ENCODE results near the gene FAM234B. TPM values are rescaled to one million over a fixed set of nuclear protein-coding genes. Genes with fewer than 3 reads are reported as not detected.
A peak's percentile ranks its signal among the peaks of the same experiment; 100 is the strongest.
"Not testable (repeated sequence)": the region's sequence is repeated elsewhere in the genome, so short reads cannot be mapped to it uniquely, and the experiment has no call there.

Gene FAM234B
- polyA plus RNA-seq, 1 of the 3 experiments (the other 2 are of a cell fraction): 3.7 TPM

DNA sequence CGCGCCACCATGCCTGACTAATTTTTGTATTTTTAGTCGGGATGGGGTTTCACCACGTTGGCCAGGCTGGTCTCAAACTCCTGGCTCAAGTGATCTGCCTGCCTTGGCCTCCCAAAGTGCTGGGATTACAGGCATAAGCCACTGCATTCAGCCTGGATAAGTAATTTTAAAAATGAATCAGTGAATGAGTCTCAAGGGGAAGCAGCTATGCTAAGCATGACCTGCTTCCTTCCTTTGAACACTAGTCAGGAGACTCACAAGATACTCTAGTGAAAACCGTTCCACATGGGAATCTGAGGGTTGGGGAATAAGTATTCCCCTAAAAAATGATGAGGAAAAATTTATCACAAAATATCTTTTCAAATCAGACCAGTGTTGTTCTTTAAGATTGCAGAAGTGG lies 10.7 kb upstream of the FAM234B start (continued):
- TF ChIP-seq, protein P1, sequence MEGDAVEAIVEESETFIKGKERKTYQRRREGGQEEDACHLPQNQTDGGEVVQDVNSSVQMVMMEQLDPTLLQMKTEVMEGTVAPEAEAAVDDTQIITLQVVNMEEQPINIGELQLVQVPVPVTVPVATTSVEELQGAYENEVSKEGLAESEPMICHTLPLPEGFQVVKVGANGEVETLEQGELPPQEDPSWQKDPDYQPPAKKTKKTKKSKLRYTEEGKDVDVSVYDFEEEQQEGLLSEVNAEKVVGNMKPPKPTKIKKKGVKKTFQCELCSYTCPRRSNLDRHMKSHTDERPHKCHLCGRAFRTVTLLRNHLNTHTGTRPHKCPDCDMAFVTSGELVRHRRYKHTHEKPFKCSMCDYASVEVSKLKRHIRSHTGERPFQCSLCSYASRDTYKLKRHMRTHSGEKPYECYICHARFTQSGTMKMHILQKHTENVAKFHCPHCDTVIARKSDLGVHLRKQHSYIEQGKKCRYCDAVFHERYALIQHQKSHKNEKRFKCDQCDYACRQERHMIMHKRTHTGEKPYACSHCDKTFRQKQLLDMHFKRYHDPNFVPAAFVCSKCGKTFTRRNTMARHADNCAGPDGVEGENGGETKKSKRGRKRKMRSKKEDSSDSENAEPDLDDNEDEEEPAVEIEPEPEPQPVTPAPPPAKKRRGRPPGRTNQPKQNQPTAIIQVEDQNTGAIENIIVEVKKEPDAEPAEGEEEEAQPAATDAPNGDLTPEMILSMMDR (IDR thresholded peaks at IDR 0.05): no peak
- TF ChIP-seq MEF2A (IDR thresholded peaks at IDR 0.05; ENCODE audit: borderline replicate concordance, low read depth): no peak

- H3K27me3 ChIP-seq (ENCODE audit: insufficient read depth); H3K27ac ChIP-seq (ENCODE audit: low read depth in 2 of 2, low read length in 1 of 2); H3K4me2 ChIP-seq; POLR2A ChIA-PET; H4K20me1 ChIP-seq (ENCODE audit: insufficient read depth); H3K4me1 ChIP-seq (ENCODE audit: control insufficient read depth in 1 of 2, insufficient read depth in 2 of 2, low read depth in 1 of 2, low read length in 1 of 2); H3K79me2 ChIP-seq (ENCODE audit: insufficient read depth); H2AFZ ChIP-seq (ENCODE audit: low read depth); H3K9me2 ChIP-seq; DNase-seq; H3F3A ChIP-seq (replicated peaks; ENCODE audit: insufficient read depth); H3K9me3 ChIP-seq; H3K9ac ChIP-seq; H3K4me3 ChIP-seq (ENCODE audit: low read depth in 2 of 2, low read length in 1 of 2); H3K36me3 ChIP-seq (replicated peaks in 1 of 2; ENCODE audit: control insufficient read depth in 1 of 2, insufficient read depth in 2 of 2, low read length in 1 of 2): not testable (repeated sequence)
- CTCF ChIA-PET: interaction anchor here (2.0 kb wide), 1 partner anchor 10 kb away, joined by 9 read pairs; the partner anchor contains the start of gene FAM234B
- 57% methylated on average over 5 of the region's 5 CpGs for whole genome bisulfite sequencing (ENCODE audit: low lambda C conversion rate)
These were observed 8.8 kb upstream of the FAM234B start for GRCh38 chr12:13035335-13035734.

DNA sequence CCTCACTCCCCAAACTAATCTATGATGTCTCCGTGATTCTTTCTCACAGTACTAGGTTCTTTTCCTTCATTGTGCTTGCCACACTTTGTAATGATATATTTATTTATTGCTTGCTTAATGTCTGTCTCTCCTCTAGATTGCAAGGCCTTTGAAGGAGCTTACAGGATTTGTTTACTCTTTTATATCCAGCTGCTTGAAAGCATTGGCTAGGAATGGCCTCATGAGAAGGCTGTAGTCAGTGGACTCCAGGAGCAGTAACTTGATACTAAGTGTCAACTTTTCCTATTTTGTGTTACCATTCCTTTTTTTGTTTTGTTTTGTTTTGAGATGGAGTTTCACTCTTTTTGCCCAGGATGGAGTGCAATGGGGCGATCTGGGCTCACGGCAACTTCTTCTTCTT lies 7.3 kb upstream of the FAM234B start:
- H3K27me3 ChIP-seq (ENCODE audit: insufficient read depth): no peaks in the 10 kb centered on the region
- 89% methylated on average over 3 of the region's 3 CpGs for WGBS (ENCODE audit: low lambda C conversion rate)
- DNase-seq: no peak
- H3K27ac ChIP-seq (ENCODE audit: low read depth in 2 of 2, low read length in 1 of 2): no peak overlapping the region
- CTCF ChIA-PET: interaction anchor here (0.9 to 1.0 kb wide), 2 partner anchors 53 to 175 kb away, joined by 3 read pairs; no protein-coding TSS in a partner anchor
- no peak overlapping the region for H3K9ac ChIP-seq
- no peak overlapping the region for H2AFZ ChIP-seq (ENCODE audit: low read depth)
- no peaks in the 10 kb centered on the region for H4K20me1 ChIP-seq (ENCODE audit: insufficient read depth)
- no peak overlapping the region for H3K4me2 ChIP-seq
- POLR2A ChIA-PET: no interaction called here
- no peaks in the 10 kb centered on the region for H3K9me2 ChIP-seq
- no peak overlapping the region for H3K4me3 ChIP-seq (ENCODE audit: low read depth in 2 of 2, low read length in 1 of 2)
- no peaks in the 10 kb centered on the region for H3K36me3 ChIP-seq (replicated peaks in 1 of 2; ENCODE audit: control insufficient read depth in 1 of 2, insufficient read depth in 2 of 2, low read length in 1 of 2)
- no peaks in the 10 kb centered on the region for H3K79me2 ChIP-seq (ENCODE audit: insufficient read depth)
- H3F3A ChIP-seq (replicated peaks; ENCODE audit: insufficient read depth): peaks cover 5% of the 10 kb centered on the region
- no peaks in the 10 kb centered on the region for H3K9me3 ChIP-seq
- TF ChIP-seq ELF1 (IDR thresholded peaks at IDR 0.05) (no peak), RFX5 (IDR thresholded peaks at IDR 0.05; ENCODE audit: low read length) (no peak)
- H3K4me1 ChIP-seq (ENCODE audit: control insufficient read depth in 1 of 2, insufficient read depth in 2 of 2, low read depth in 1 of 2, low read length in 1 of 2): no peaks in the 10 kb centered on the region

- peak overlapping the region in 1 of 2 experiments; percentile 31; a peak in 1 of 4 replicates for H3K27ac ChIP-seq (ENCODE audit: low read depth in 2 of 2, low read length in 1 of 2)
- TF ChIP-seq POLR2AphosphoS5 (IDR thresholded peaks at IDR 0.05; ENCODE audit: low read depth, low read length): no peak
- TF ChIP-seq GABPA (IDR thresholded peaks at IDR 0.05; ENCODE audit: low read depth): no peak
- no peak for TF ChIP-seq ZBTB33 (IDR thresholded peaks at IDR 0.05; ENCODE audit: borderline replicate concordance, low read depth)
- no peak for TF ChIP-seq SIN3A (IDR thresholded peaks at IDR 0.05; ENCODE audit: borderline replicate concordance, low read depth, low read length)
- TF ChIP-seq, protein P2, sequence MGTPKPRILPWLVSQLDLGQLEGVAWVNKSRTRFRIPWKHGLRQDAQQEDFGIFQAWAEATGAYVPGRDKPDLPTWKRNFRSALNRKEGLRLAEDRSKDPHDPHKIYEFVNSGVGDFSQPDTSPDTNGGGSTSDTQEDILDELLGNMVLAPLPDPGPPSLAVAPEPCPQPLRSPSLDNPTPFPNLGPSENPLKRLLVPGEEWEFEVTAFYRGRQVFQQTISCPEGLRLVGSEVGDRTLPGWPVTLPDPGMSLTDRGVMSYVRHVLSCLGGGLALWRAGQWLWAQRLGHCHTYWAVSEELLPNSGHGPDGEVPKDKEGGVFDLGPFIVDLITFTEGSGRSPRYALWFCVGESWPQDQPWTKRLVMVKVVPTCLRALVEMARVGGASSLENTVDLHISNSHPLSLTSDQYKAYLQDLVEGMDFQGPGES (IDR thresholded peaks at IDR 0.05; ENCODE audit: low read depth, low read length): no peak
- no peak for TF ChIP-seq EZH2phosphoT487 (IDR thresholded peaks at IDR 0.05; ENCODE audit: borderline replicate concordance, low read depth)
- TF ChIP-seq NFIC (IDR thresholded peaks at IDR 0.05; ENCODE audit: borderline replicate concordance): no peak
- TF ChIP-seq TAF1 (IDR thresholded peaks at IDR 0.05; ENCODE audit: borderline replicate concordance, low read depth, low read length): no peak
- no peak for TF ChIP-seq ELF1 (IDR thresholded peaks at IDR 0.05)
- TF ChIP-seq TEAD4 (IDR thresholded peaks at IDR 0.05; ENCODE audit: borderline replicate concordance, insufficient read depth): no peak
- no peak for TF ChIP-seq FOXJ3 (CRISPR knock-in tag; IDR thresholded peaks at IDR 0.05)
- no peak for TF ChIP-seq RXRA (IDR thresholded peaks at IDR 0.05; ENCODE audit: borderline replicate concordance, low read depth)
These were observed 5.6 kb upstream of the FAM234B start for GRCh38 chr12:13038491-13039161.

More at GRCh38 chr12:13038491-13039161, 5.6 kb upstream of the FAM234B start:
- Histone ChIP-seq H3F3A (replicated peaks; ENCODE audit: insufficient read depth) (peaks cover 5% of the 10 kb centered on the region), H3K9ac (no peak overlapping the region), H3K27me3 (ENCODE audit: insufficient read depth) (no peaks in the 10 kb centered on the region), H3K79me2 (ENCODE audit: insufficient read depth) (no peaks in the 10 kb centered on the region), H3K9me3 (no peaks in the 10 kb centered on the region), H3K4me2 (no peak overlapping the region), H3K4me1 (ENCODE audit: control insufficient read depth in 1 of 2, insufficient read depth in 2 of 2, low read depth in 1 of 2, low read length in 1 of 2) (no peaks in the 10 kb centered on the region), H3K9me2 (no peaks in the 10 kb centered on the region), H2AFZ (ENCODE audit: low read depth) (no peak overlapping the region), H3K4me3 (ENCODE audit: low read depth in 2 of 2, low read length in 1 of 2) (no peak overlapping the region), H3K36me3 (replicated peaks in 1 of 2; ENCODE audit: control insufficient read depth in 1 of 2, insufficient read depth in 2 of 2, low read length in 1 of 2) (no peaks in the 10 kb centered on the region), H4K20me1 (ENCODE audit: insufficient read depth) (no peaks in the 10 kb centered on the region)
- POLR2A ChIA-PET: no interaction called here
- CTCF ChIA-PET: interaction anchor here (0.9 to 1.8 kb wide), 2 partner anchors 122 to 174 kb away, joined by 3 to 6 read pairs; no protein-coding TSS in a partner anchor
- no peak for DNase-seq
- 92% methylated on average over 4 of the region's 4 CpGs for WGBS (ENCODE audit: low lambda C conversion rate)

Data from SK-N-SH (cell line).